Measurements from ENCODE around the gene SFI1.
"Not testable (repeated sequence)": the region's sequence is repeated elsewhere in the genome, so short reads cannot be mapped to it uniquely, and the experiment has no call there.

The SFI1 gene

DNA sequence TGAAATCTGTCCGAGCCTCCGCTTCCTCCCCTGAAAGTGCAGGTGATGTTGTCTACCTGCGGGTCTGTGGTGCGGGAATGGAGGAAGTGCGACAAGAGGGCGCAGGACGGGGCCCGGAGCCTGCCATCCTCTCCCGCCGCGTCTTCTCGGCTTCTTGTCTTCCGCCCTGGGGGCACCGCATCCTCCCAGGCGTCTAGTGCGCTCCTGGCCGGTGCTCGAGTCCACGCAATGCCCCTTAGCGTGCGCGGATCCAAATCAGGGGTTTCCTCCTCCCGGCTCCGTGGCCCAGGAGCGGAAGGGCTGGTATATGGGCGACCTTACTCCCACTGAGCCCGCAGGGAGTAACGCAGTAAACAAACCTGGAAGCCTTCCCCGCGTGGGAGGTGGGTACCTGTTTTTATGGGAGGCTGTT, 405 bp downstream of the SFI1 start:
- peak overlapping the region; percentile 83 for H3K27ac ChIP-seq
- TF ChIP-seq, protein P1, sequence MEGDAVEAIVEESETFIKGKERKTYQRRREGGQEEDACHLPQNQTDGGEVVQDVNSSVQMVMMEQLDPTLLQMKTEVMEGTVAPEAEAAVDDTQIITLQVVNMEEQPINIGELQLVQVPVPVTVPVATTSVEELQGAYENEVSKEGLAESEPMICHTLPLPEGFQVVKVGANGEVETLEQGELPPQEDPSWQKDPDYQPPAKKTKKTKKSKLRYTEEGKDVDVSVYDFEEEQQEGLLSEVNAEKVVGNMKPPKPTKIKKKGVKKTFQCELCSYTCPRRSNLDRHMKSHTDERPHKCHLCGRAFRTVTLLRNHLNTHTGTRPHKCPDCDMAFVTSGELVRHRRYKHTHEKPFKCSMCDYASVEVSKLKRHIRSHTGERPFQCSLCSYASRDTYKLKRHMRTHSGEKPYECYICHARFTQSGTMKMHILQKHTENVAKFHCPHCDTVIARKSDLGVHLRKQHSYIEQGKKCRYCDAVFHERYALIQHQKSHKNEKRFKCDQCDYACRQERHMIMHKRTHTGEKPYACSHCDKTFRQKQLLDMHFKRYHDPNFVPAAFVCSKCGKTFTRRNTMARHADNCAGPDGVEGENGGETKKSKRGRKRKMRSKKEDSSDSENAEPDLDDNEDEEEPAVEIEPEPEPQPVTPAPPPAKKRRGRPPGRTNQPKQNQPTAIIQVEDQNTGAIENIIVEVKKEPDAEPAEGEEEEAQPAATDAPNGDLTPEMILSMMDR (conservative IDR thresholded peaks at IDR 0.05), result no peak

DNA sequence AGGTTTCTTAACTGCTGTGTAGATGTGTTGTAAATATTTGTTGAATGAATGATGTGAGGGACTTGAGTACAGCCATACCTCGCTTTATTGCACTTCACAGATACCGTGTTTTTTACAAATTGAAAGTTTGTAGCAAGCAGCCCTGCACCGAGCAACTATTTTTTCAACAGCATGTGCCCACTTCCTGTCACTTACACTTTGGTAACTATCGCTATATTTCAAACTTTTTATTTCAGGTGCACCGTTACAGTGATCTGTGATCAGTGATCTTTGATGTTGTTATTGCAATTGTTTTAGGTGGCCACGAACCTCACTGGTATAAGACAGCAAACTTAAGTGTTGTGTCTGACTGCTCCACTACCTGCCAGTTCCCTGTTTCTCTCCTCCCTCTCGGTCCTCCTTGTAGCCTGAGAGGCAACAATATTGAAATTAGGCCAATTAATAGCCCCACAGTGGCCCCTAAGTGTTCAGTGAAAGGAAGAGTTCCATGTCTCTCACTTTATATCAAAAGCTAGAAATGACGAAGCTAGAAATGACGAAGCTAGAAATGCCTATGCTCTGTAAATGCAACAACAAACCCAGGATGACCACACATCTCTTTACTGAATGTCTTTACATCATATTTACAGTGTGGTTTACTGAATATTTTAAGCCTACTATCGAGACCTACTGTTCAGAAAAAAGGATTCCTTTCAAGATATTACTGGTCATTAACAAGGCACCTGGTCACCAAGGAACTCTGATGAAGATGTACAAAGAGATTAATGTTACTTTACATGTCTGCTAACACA, 1.0 kb downstream of the SFI1 start:
- TF ChIP-seq, protein P1 (conservative IDR thresholded peaks at IDR 0.05), result no peak

DNA sequence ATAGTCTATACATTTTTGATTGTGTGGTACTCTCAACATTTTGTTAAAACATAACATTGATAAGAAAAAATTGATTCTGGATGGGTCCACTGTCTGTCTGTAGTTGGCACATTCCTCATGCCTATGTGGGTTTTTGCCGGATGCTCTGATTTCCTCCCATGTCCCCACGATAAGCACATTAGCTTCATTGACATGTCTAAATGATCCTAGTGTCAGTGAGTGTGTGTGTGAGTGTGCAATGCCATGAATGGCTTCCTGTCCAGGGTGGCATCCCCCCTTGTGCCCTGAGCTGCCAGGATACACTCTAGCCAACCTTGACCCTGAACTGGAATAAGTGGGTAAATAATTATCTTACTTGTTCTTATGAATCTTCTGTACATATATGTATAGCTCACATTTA, 5.4 kb downstream of the SFI1 start:
- TF ChIP-seq, protein P1 (conservative IDR thresholded peaks at IDR 0.05), result no peak
- H3K27ac ChIP-seq, result peak overlapping the region; percentile 79; the same call in 1 of the 2 replicates

More for the DNA sequence above, 1.0 kb downstream of the SFI1 start:
- peak overlapping the region; percentile 83 for H3K27ac ChIP-seq

DNA sequence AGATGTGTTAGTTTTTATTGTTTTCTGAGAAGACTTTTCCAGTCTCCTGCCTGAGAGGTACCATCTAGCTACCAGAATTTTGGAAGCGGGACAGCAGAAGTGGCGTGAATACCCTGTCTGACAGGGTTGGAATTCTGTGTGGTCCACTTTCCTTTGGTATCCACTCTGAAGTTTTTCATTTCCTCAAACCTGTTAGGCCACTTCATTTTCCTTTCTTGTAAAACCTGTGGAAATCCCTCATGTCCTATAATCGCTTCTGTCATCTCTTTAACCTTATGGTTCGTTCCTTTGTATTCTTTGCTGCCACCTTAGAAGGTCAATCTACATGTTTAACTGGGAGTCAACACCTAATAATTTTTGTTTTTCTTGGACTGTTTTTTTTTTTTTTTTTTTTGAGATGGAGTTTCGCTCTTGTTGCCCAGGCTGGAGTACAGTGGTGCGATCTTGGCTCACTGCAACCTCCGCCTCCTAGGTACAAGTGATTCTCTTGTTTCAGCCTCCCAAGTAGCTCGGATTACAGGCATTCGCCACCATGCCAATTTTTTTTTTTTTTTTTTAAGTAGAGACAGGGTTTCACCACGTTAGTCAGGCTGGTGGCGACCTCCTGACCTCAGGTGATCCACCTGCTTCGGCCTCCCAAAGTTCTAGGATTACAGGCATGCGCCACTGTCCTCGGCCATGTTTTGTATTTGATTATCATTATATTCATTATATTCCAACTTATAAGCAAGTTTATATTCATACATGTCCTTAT, 7.1 kb downstream of the SFI1 start:
- H3K27ac ChIP-seq, result peak overlapping the region; percentile 79
- TF ChIP-seq, protein P1 (conservative IDR thresholded peaks at IDR 0.05), result no peak

DNA sequence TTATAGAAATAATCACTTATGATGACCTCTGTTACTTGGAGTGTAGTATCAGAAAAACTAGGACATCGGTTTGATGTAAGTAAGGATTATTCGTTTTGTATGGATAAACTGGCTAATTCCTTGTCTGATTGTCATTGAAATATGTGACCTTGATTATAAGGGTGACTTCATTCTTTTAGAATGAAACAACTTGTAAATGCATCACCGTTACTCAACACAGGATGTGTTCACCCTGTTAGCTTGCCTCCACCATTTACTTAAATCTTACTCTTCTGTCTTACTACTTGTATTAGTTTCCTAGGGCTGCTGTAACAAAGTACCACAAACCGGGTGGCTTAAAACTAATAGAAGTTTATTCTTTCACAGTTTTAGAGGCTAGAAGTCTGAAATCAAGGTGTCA, 7.9 kb downstream of the SFI1 start:
- TF ChIP-seq, protein P1 (conservative IDR thresholded peaks at IDR 0.05), result no peak
- H3K27ac ChIP-seq, result peak overlapping the region; percentile 79

DNA sequence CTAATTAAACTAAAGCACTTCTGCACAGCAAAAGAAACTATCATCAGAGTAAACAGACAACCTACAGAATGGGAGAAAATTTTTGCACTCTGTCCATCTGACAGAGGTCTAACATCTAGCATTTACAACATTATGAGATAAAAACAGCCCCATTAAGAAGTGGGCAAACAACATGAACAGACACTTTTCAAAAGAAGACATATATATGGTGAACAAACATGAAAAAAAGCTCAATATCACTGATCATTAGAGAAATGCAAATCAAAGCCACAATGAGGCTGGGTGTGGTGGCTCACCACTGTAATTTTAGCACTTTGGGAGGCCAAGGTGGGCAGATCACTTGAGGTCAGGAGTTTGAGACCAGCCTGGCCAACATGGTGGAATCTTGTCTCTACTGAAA, 11.2 kb downstream of the SFI1 start:
- not testable (repeated sequence) for H3K27ac ChIP-seq

DNA sequence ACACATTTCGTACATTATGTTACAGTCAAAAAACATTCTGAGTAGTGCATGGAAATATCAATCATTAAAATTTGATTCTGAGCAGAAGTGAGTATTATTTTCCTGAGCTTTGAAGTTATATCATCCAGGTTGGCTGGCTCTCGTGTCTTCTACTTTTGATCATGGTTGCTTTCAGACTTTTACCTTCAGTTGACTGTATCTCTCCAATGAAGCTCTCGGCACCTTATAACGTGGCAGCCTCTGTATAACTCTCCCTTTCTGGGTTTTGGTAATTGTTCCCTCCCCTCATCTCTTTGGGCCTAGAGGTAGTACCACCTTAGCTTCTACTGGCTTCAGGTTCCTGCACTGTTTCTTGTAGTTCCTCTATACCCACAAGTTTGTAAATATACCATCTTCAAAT, 12.2 kb downstream of the SFI1 start:
- H3K27ac ChIP-seq, result no peak overlapping the region
- TF ChIP-seq, protein P1 (conservative IDR thresholded peaks at IDR 0.05), result no peak
